OCI-LY1 (cell line): Measurements from ENCODE around the gene SLC25A29.

Experiments
- H2AFZ ChIP-seq: fragments of 200-600 bp; sonication (generic), shearing (Covaris generic); 2 replicates; pipeline ENCODE4 v1.6.0; 2014; ENCODE audit warnings: antibody characterized with exemption, mild to moderate bottlenecking, low read length
- H3F3A ChIP-seq: fragments of 200-600 bp; sonication (generic), shearing (Covaris generic); 2 replicates; pipeline ENCODE4 v1.6.0; 2014; ENCODE audit warnings: mild to moderate bottlenecking, antibody characterized with exemption, low read length, moderate library complexity; ENCODE audit not compliant: insufficient read depth
- H3K27ac ChIP-seq: fragments of 200-600 bp; sonication (generic); 2 replicates; pipeline ENCODE4 v1.5.1; 2014; ENCODE audit warnings: low read length, mixed run types, mild to moderate bottlenecking, low read depth; ENCODE audit not compliant: poor library complexity, severe bottlenecking
- H3K27me3 ChIP-seq: fragments of 200-600 bp; sonication (generic); 2 replicates; pipeline ENCODE4 v1.6.0; 2014; ENCODE audit warnings: antibody characterized with exemption, mild to moderate bottlenecking, low read length, moderate library complexity; ENCODE audit not compliant: insufficient read depth
- H3K36me3 ChIP-seq: fragments of 200-600 bp; sonication (generic); 2 replicates; pipeline ENCODE4 v1.6.1; 2014; ENCODE audit warnings: mild to moderate bottlenecking, antibody characterized with exemption, low read length, moderate library complexity, mixed read lengths; ENCODE audit not compliant: insufficient read depth
- H3K4me1 ChIP-seq: fragments of 200-600 bp; sonication (generic); 2 replicates; pipeline ENCODE4 v1.5.1; 2014; ENCODE audit warnings: mild to moderate bottlenecking, low read length, moderate library complexity; ENCODE audit not compliant: insufficient read depth, severe bottlenecking
- H3K4me2 ChIP-seq: fragments of 200-600 bp; sonication (generic), shearing (Covaris generic); 2 replicates; pipeline ENCODE4 v1.6.1; 2014; ENCODE audit warnings: low read length
- H3K4me3 ChIP-seq: fragments of 200-600 bp; sonication (generic); 2 replicates; pipeline ENCODE4 v1.5.1; 2014; ENCODE audit warnings: low read length, low read depth, mild to moderate bottlenecking, mixed read lengths; ENCODE audit not compliant: poor library complexity, severe bottlenecking
- H3K79me2 ChIP-seq: fragments of 200-600 bp; shearing (Covaris generic); 2 replicates; pipeline ENCODE4 v1.6.1; 2016; ENCODE audit warnings: mixed run types, low read length, mixed read lengths; ENCODE audit not compliant: insufficient read depth
- H3K9ac ChIP-seq: fragments of 200-600 bp; sonication (generic), shearing (Covaris generic); 2 replicates; pipeline ENCODE4 v1.6.1; 2014; ENCODE audit warnings: mild to moderate bottlenecking, low read length, mixed read lengths
- H3K9me2 ChIP-seq: fragments of 200-600 bp; sonication (generic), shearing (Covaris generic); 2 replicates; pipeline ENCODE4 v1.6.1; 2014; ENCODE audit warnings: low read depth, mild to moderate bottlenecking, low read length, mixed read lengths
- H3K9me3 ChIP-seq: fragments of 200-600 bp; shearing (Covaris generic); 2 replicates; pipeline ENCODE4 v1.6.1; 2014; ENCODE audit warnings: low read length, mixed read lengths
- H4K20me1 ChIP-seq: fragments of 200-600 bp; sonication (generic), shearing (Covaris generic); 2 replicates; pipeline ENCODE4 v1.6.0; 2016; ENCODE audit warnings: mild to moderate bottlenecking, low read length; ENCODE audit not compliant: insufficient read depth
- EZH2 ChIP-seq: fragments of 200-600 bp; sonication (generic), shearing (Covaris generic); IDR thresholded peaks from 2 replicates; pipeline ENCODE4 v1.8.0; 2017; ENCODE audit warnings: borderline replicate concordance, mixed run types, mild to moderate bottlenecking, antibody characterized with exemption, low read length, moderate library complexity, mixed read lengths
- TF ChIP-seq, protein P1 (sequence below): fragments of 200-600 bp; sonication (generic), shearing (Covaris generic); IDR thresholded peaks from 2 replicates; pipeline ENCODE4 v1.5.1; 2017; ENCODE audit warnings: mild to moderate bottlenecking, antibody characterized with exemption, low read length, moderate library complexity, mixed read lengths

The SLC25A29 gene

DNA sequence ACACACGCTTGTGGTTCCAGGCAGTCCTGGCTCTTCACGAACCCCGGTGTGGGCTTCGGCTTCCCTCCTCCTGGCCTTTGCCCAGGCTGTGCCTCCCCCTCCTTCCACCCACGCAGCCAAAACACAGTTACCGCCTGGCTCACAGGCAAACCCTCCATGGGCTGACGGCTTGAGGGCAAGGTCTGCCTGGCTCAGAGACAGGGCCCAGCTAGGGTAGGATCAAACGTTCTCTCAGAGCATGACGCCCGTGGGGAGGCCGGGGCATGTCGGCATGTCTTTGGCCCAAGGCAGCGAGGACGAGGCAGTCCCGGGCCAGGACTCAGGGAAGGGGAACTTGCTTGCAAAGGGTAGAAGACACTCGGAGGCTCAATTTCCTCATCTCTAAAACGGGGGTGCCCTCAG lies 19.0 kb upstream of the SLC25A29 start:
- TF ChIP-seq, protein P1, sequence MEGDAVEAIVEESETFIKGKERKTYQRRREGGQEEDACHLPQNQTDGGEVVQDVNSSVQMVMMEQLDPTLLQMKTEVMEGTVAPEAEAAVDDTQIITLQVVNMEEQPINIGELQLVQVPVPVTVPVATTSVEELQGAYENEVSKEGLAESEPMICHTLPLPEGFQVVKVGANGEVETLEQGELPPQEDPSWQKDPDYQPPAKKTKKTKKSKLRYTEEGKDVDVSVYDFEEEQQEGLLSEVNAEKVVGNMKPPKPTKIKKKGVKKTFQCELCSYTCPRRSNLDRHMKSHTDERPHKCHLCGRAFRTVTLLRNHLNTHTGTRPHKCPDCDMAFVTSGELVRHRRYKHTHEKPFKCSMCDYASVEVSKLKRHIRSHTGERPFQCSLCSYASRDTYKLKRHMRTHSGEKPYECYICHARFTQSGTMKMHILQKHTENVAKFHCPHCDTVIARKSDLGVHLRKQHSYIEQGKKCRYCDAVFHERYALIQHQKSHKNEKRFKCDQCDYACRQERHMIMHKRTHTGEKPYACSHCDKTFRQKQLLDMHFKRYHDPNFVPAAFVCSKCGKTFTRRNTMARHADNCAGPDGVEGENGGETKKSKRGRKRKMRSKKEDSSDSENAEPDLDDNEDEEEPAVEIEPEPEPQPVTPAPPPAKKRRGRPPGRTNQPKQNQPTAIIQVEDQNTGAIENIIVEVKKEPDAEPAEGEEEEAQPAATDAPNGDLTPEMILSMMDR: no peak
- no peak for TF ChIP-seq EZH2
- H3K27ac ChIP-seq: no peak overlapping the region
- no peak overlapping the region for H3K4me3 ChIP-seq
- H3K9me3 ChIP-seq: no peaks in the 10 kb centered on the region
- H3K79me2 ChIP-seq: no peaks in the 10 kb centered on the region
- H3K9me2 ChIP-seq: no peaks in the 10 kb centered on the region
- no peaks in the 10 kb centered on the region for H3F3A ChIP-seq
- H3K4me1 ChIP-seq: no peaks in the 10 kb centered on the region
- no peak overlapping the region for H3K4me2 ChIP-seq
- no peak overlapping the region for H2AFZ ChIP-seq
- H3K27me3 ChIP-seq: peaks cover 18% of the 10 kb centered on the region
- no peak overlapping the region for H3K9ac ChIP-seq
- no peaks in the 10 kb centered on the region for H3K36me3 ChIP-seq
- no peaks in the 10 kb centered on the region for H4K20me1 ChIP-seq

DNA sequence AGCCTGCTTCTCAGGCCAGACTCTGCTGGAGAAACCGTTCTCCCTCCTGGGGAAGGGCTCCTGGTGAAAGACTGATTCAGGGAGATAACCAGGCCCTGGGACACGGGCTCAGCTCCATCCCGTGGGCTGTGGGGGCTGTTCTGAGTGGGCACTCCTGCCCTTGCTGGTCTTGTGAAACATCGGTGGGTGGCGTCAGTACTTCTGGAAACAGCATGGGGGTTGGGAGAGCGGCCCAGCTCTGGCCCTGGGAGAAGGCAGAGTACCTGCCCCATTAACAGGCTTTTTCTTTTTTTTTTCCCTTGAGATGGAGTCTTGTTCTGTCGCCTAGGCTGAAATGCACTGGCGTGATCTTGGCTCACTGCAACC lies 17.7 kb upstream of the SLC25A29 start:
- peaks cover 17% of the 10 kb centered on the region for H3K27me3 ChIP-seq
- no peak overlapping the region for H3K27ac ChIP-seq
- no peak overlapping the region for H2AFZ ChIP-seq
- H3K4me1 ChIP-seq: no peaks in the 10 kb centered on the region
- no peaks in the 10 kb centered on the region for H4K20me1 ChIP-seq
- no peaks in the 10 kb centered on the region for H3K36me3 ChIP-seq
- H3K9me3 ChIP-seq: no peaks in the 10 kb centered on the region
- no peak overlapping the region for H3K4me3 ChIP-seq
- H3K9me2 ChIP-seq: no peaks in the 10 kb centered on the region
- no peaks in the 10 kb centered on the region for H3F3A ChIP-seq
- no peaks in the 10 kb centered on the region for H3K79me2 ChIP-seq
- TF ChIP-seq EZH2: no peak
- TF ChIP-seq, protein P1: no peak
- no peak overlapping the region for H3K4me2 ChIP-seq
- H3K9ac ChIP-seq: no peak overlapping the region

DNA sequence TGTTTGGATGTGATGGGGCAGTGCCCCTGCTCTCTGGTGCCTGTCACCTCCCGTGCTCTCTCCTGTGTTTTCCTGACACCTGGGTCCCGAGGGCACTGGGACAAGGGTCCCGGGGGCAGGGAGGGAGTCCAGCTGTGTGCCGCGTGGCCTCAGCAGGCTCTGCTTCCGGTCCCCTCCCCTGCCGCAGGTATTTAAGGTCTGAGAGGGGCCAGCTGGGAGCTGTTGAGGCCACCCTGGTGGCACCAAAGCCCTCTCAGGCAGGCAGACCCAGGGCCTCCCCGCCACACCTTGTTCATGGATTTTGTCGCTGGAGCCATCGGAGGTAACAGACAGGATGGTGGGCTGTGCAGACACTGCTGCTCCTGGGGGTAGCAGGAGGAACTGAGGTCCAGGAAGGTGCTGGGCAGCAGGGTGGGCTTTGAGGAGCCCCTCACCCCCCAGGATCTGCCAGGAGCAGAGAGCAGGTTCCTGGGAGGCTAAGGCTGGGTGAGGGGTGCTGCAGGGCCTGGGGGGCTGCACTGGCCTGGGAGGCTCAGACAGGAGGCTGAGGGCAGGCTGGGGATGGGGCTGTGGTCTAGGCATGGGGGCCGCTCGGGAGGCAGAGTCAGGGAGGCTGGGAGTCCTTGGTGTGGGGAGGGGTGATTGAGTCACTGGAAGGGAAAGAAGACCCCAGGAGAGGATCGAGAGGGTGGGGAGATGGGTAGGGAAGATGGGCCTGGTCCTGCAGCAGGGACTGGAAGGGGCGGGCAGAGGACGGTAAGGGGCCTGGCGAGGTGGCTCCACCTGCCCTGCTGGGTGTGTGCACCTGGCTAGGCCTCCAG lies 17.1 kb upstream of the SLC25A29 start, which contains the start of gene SLC25A47:
Gene SLC25A47 (plus strand): TSS at position 219 of the 821 bp plus-strand sequence. CDS start 76 bp downstream, at position 295.
- H3K4me2 ChIP-seq: no peak within 1 kb of the TSS
- no peaks in the 10 kb centered on the region for H3F3A ChIP-seq
- no peak within 1 kb of the TSS for H2AFZ ChIP-seq
- H3K4me3 ChIP-seq: no peak within 1 kb of the TSS
- no peak within 1 kb of the TSS for H3K9ac ChIP-seq
- H3K27ac ChIP-seq: no peak within 1 kb of the TSS
- H3K4me1 ChIP-seq: no peaks in the 10 kb centered on the region
- H3K79me2 ChIP-seq: no peaks in the 10 kb centered on the region
- H3K36me3 ChIP-seq: no peaks in the 10 kb centered on the region
- no peaks in the 10 kb centered on the region for H4K20me1 ChIP-seq
- H3K27me3 ChIP-seq: peaks cover 14% of the 10 kb centered on the region; the same call in 1 of the 2 replicates
- TF ChIP-seq EZH2: no peak
- TF ChIP-seq, protein P1: no peak
- H3K9me2 ChIP-seq: no peaks in the 10 kb centered on the region
- no peaks in the 10 kb centered on the region for H3K9me3 ChIP-seq
